ENCODE measurements around the gene ATXN1. TPM values are rescaled to one million over a fixed set of nuclear protein-coding genes. Genes with fewer than 3 reads are reported as not detected.

Gene ATXN1
- polyA plus RNA-seq, 2 of the 4 experiments (the other 2 are of a cell fraction): 2.9 to 8.3 TPM

DNA sequence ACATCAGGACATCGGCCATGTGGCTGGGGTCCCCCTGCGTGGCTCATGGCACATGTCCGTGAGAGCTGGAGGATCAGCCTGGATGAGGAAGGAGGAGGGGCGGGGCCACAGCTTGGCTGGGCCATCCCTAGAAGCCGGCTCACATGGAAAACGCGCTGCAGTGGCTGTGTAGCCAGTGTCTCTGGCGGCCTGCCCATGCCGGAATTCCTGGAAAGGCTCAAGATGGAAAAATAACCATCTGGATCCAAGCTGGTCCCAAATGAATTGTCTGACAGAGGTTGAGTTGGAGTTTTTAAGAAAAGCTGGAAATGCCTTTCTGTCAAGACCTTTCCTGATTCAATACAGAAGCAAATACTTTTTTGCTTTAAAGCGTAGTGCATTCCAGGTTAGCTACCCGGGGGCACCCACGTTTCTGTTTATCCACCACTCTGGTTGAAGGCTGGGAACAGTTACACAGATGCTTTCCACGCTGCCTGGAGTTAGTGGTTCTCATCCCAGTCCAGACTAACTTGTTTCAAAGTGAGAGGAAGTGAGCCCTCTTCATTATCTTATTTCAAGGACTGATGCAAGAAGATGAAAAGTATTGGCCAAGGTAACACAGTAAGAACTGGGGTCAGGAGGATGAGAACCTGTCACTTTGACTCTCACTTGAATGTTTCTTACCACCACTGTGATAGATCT lies 423.8 kb downstream of the ATXN1 start:
- H3K4me3 ChIP-seq: no peak overlapping the region
- POLR2A ChIA-PET: interaction anchor here (0.6 kb wide), 1 partner anchor 758 kb away, joined by 3 read pairs; no protein-coding TSS in a partner anchor
- TF ChIP-seq TFCP2L1 (CRISPR knock-in tag; IDR thresholded peaks at IDR 0.05) (no peak), HEYL (CRISPR knock-in tag; IDR thresholded peaks at IDR 0.05) (no peak), POLR2AphosphoS2 (conservative IDR thresholded peaks at IDR 0.05; ENCODE audit: low read length) (no peak), MAZ (IDR thresholded peaks at IDR 0.05; ENCODE audit: borderline replicate concordance, low read depth, low read length) (no peak), HDAC2 (IDR thresholded peaks at IDR 0.05) (no peak), POLR2A (IDR thresholded peaks at IDR 0.05; ENCODE audit: low read length) (no peak), FOSL2 (IDR thresholded peaks at IDR 0.05) (no peak), FOSL2 (CRISPR knock-in tag; IDR thresholded peaks at IDR 0.05) (no peak), CBX2 (IDR thresholded peaks at IDR 0.05; ENCODE audit: borderline replicate concordance, low read depth) (no peak), FOSB (CRISPR knock-in tag; IDR thresholded peaks at IDR 0.05) (no peak), MAFK (IDR thresholded peaks at IDR 0.05; ENCODE audit: partially characterized antibody) (no peak)
- TF ChIP-seq, protein P1, sequence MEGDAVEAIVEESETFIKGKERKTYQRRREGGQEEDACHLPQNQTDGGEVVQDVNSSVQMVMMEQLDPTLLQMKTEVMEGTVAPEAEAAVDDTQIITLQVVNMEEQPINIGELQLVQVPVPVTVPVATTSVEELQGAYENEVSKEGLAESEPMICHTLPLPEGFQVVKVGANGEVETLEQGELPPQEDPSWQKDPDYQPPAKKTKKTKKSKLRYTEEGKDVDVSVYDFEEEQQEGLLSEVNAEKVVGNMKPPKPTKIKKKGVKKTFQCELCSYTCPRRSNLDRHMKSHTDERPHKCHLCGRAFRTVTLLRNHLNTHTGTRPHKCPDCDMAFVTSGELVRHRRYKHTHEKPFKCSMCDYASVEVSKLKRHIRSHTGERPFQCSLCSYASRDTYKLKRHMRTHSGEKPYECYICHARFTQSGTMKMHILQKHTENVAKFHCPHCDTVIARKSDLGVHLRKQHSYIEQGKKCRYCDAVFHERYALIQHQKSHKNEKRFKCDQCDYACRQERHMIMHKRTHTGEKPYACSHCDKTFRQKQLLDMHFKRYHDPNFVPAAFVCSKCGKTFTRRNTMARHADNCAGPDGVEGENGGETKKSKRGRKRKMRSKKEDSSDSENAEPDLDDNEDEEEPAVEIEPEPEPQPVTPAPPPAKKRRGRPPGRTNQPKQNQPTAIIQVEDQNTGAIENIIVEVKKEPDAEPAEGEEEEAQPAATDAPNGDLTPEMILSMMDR (IDR thresholded peaks at IDR 0.05): no peak
- no peak for ATAC-seq
- 92% methylated on average over 9 of the region's 13 CpGs for WGBS (ENCODE audit: missing lambda C conversion rate)
- CTCF ChIA-PET: interaction anchor here (1.1 kb wide), 1 partner anchor 72 kb away, joined by 4 read pairs; no protein-coding TSS in a partner anchor
- peak overlapping the region in 1 of 2 experiments; percentile 49; a peak in 2 of 6 replicates for H3K27ac ChIP-seq
- no peak for DNase-seq (ENCODE audit: low read depth in 1 of 2, low spot score in 1 of 2)
- H3K4me2 ChIP-seq: no peak overlapping the region
- no peak for FAIRE-seq
- no peaks in the 10 kb centered on the region for H3K9me3 ChIP-seq
- H3K4me1 ChIP-seq: peaks cover 60% of the 10 kb centered on the region

DNA sequence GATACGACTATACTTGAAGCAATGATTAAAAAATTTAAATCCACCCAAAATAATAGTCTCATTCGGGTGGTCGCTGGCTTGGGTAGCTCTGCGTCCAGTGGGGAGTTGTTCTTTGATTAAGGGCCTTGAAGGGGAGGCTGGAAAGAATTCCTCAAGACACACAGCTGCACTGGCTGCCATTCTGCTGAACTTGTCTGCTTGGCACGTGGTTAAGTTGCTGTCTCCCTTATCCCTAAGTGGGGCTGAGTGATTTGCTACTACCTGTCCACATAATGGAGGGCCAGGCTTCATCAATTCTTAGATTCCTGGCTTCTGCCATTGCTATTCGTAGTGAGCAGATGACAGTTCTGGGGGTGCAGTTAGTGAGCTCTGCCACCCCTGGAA lies 424.4 kb downstream of the ATXN1 start:
- H3K4me3 ChIP-seq: no peak overlapping the region
- H3K27ac ChIP-seq: peak overlapping the region in 1 of 2 experiments; percentile 49; a peak in 2 of 6 replicates
- POLR2A ChIA-PET: interaction anchor here (0.6 kb wide), 1 partner anchor 758 kb away, joined by 3 read pairs; no protein-coding TSS in a partner anchor
- FAIRE-seq (no peak), DNase-seq (ENCODE audit: low read depth in 1 of 2, low spot score in 1 of 2) (no peak), ATAC-seq (no peak)
- no peaks in the 10 kb centered on the region for H3K9me3 ChIP-seq
- CTCF ChIA-PET: interaction anchor here (1.1 kb wide), 1 partner anchor 73 kb away, joined by 4 read pairs; no protein-coding TSS in a partner anchor
- H3K4me1 ChIP-seq: peaks cover 57% of the 10 kb centered on the region
- TF ChIP-seq FOSB (CRISPR knock-in tag; IDR thresholded peaks at IDR 0.05) (no peak), FOXS1 (CRISPR knock-in tag; IDR thresholded peaks at IDR 0.05) (no peak), FOSL2 (IDR thresholded peaks at IDR 0.05) (no peak), FOSL2 (CRISPR knock-in tag; IDR thresholded peaks at IDR 0.05) (no peak), KDM5A (IDR thresholded peaks at IDR 0.05) (no peak), CEBPB (IDR thresholded peaks at IDR 0.05) (no peak), HOXB5 (CRISPR knock-in tag; IDR thresholded peaks at IDR 0.05) (no peak), PHF8 (IDR thresholded peaks at IDR 0.05; ENCODE audit: borderline replicate concordance, low read depth) (no peak), ZNF302 (CRISPR knock-in tag; IDR thresholded peaks at IDR 0.05) (no peak), MYC (IDR thresholded peaks at IDR 0.05; ENCODE audit: borderline replicate concordance, low read length) (no peak)
- TF ChIP-seq, protein P2, sequence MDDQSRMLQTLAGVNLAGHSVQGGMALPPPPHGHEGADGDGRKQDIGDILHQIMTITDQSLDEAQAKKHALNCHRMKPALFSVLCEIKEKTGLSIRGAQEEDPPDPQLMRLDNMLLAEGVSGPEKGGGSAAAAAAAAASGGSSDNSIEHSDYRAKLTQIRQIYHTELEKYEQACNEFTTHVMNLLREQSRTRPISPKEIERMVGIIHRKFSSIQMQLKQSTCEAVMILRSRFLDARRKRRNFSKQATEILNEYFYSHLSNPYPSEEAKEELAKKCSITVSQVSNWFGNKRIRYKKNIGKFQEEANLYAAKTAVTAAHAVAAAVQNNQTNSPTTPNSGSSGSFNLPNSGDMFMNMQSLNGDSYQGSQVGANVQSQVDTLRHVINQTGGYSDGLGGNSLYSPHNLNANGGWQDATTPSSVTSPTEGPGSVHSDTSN (IDR thresholded peaks at IDR 0.05): no peak
- no peak overlapping the region for H3K4me2 ChIP-seq
- 81% methylated on average over 6 of the region's 6 CpGs for WGBS (ENCODE audit: missing lambda C conversion rate)
